HG03442 (cell line): ENCODE measurements around the gene HAP1.
"Not testable (repeated sequence)": the region's sequence is repeated elsewhere in the genome, so short reads cannot be mapped to it uniquely, and the experiment has no call there.

ENCODE experiments used
- ATAC-seq: cut with Tn5 transposase; IDR thresholded peaks from one replicate; pipeline ENCODE4 v1.9.1; 2021; ENCODE audit warnings: mild to moderate bottlenecking, moderate library complexity; ENCODE audit not compliant: unreplicated experiment

Gene HAP1, protein sequence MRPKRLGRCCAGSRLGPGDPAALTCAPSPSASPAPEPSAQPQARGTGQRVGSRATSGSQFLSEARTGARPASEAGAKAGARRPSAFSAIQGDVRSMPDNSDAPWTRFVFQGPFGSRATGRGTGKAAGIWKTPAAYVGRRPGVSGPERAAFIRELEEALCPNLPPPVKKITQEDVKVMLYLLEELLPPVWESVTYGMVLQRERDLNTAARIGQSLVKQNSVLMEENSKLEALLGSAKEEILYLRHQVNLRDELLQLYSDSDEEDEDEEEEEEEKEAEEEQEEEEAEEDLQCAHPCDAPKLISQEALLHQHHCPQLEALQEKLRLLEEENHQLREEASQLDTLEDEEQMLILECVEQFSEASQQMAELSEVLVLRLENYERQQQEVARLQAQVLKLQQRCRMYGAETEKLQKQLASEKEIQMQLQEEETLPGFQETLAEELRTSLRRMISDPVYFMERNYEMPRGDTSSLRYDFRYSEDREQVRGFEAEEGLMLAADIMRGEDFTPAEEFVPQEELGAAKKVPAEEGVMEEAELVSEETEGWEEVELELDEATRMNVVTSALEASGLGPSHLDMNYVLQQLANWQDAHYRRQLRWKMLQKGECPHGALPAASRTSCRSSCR

DNA sequence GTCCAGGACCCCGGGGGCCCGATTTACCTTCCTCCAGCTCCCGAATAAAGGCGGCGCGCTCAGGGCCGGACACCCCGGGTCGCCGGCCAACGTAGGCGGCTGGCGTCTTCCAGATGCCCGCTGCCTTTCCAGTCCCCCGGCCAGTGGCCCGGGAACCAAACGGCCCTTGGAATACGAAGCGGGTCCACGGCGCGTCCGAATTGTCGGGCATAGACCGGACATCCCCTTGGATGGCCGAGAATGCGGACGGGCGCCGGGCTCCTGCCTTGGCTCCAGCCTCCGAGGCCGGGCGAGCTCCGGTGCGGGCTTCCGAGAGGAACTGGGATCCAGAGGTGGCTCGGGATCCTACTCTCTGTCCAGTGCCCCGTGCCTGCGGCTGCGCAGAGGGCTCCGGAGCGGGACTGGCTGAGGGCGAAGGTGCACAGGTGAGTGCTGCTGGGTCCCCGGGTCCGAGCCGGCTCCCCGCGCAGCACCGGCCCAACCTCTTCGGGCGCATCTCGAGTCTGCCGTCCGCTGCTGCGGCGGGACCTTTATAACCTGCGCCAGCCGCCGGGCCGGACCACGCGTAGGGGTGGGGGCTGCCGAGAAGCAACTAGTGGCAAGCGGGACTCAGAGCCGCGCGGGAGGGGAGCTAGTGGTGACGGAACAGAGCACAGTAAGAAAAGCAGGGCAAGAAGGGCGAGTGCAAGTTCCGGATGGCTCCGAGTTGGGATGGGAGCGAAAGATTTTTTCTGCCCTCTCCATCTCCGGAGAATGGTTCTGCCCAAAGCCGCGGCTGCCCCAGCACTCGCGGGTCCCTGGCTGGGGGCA is at the start of gene HAP1:
Gene HAP1 (minus strand): TSS at position 505 of the 810 bp plus-strand sequence. CDS start 9 bp downstream, at position 496.
- no peak for ATAC-seq

DNA sequence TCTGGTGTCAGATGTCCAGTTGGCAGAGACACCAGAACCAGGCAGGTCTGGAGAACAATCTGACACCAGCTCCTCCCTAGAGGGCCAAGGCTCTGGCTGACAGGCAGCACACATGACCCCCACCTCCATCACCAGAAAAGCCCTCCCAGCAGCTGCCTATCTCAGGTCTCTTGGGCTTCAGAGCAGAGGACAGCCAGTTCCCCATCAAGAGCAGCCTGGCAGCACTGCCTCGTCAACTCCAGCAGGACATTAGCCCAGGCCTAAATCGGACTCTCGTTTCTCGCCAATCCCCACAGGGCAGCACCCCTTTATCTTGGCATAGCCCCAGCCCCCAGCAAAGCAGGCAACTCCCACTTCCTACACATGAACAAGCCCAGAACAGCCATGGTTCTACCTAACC is 47.7 kb upstream of the HAP1 start:
- ATAC-seq = no peak

DNA sequence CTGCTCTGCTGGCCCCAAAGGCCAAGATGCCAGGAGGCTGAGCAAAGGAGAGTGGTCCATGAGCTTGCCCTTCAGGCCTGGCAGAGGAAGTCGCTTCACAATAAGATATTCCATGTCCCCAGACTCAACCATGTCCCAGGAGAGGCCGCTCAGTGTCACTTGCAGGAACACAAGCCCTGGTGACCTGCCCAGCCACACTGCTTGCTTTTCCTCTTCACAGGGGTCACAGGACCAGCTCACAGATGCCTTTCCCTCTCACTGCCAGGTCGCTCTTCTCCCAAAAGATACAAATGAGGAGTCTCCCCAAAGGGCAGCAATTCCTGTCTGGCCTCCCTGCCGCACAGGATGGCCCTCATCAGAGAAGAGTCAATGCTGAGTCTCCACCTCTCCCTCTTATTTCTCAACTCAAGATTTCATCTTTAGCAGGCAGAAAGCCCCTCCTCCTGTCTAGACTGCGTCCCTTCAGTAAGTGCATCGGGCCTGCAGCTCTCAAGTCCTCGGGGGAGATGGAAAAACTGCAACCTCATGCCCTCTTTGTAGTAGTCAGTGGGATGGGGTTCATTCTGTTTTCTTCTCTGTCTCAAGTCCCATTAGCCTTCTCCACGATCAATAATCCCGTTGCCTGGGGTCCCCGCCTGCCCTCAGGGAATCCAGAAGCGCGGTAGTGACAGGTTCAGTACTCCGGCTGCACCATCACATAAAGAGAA is 47.1 kb upstream of the HAP1 start:
- ATAC-seq = no peak

DNA sequence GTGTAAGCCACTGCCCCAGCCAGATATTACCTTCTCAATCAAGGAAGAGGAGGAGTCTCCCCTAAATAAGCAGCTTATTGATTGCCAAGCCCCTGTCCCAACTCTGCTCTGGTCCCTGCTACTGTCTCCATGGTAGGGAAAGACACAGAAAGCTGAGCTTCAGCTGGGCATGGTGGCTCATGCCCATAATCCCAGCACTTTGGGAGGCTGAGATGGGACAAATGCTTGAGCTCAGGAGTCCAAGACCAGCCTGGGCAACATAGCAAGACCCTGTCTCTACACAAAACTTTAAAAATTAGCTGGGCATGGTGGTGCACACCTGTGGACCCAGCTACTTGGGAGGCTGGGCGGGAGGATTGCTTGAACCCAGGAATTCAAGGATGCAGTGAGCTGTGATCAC is 45.5 kb upstream of the HAP1 start:
- ATAC-seq = no peak

DNA sequence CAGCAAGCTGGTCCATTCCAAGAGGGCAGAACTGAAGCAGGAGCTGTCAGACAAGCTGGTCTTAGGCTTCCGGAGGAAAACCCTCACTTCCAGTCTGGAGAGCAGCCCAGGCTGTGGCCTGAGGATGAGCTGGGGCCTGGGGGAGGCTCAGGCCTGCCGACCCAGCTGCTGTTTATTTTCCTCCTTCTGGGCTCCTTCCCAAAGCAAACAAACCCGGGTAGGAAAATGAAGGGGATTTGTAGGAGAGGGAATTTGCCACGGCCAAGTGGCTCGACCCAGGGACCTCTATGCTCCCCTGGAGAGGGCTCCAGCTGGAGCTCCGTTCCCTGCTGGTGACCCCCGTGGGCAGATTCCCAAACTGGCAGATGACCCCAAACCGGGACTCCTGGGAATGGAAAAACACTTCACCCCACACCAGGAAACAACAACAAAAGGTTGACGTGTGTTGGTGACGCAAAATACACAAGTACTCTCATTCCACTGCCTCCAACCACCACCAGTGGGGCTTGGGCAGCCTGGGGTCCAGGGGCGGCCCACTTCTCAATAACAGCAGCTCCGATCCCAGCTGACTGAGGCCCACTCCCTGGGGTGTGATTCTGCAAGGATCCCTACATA is 43.2 kb upstream of the HAP1 start:
- ATAC-seq = no peak

DNA sequence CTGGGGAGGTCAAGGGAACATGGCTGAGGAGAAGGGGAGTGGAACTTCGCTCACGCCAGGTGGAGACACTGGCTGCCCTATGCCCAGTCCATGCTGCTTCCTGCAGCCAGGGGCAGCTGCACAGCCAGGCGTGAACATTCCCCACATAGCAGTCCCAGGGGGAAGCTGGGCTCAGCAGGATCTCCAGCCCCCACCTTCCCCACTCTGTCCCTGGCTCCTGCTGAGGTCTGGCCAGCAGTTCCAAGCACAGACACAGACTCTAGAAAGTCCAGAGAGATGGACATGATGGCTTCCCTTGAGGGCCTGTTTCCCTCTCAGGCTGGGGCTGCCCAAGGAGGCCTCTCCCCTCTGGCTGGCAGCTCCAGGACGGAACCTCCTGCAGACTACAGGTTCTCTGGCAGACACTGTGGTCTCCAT is 42.7 kb upstream of the HAP1 start:
- no peak for ATAC-seq

DNA sequence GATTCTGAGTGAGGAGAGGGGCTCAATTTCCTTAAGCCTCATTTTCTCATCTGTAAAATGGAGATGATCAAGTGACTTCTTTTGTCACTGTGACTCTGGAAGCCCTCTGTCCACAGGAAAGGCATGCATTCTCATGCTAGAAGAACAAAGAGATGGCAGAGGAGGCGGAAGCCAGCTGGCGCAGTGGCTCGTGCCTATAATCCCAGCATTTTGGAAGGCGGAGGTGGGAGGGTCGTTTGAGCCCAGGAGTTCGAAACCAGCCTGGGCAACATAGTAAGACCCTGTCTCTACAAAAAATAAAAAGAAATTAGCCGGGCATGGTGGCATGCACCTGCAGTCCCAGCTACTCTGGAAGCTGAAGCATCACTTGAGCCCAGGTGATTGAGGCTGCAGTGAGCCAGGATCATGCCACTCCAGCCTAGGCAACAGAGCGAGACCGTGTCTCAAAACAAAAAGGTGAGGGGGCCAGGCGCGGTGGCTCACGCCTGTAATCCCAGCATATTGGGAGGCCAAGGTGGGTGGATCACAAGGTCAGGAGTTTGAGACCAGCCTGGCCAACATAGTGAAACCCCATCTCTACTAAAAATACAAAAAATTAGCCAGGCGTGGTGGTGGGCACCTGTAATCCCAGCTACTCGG is 41.9 kb upstream of the HAP1 start:
- ATAC-seq = not testable (repeated sequence)

DNA sequence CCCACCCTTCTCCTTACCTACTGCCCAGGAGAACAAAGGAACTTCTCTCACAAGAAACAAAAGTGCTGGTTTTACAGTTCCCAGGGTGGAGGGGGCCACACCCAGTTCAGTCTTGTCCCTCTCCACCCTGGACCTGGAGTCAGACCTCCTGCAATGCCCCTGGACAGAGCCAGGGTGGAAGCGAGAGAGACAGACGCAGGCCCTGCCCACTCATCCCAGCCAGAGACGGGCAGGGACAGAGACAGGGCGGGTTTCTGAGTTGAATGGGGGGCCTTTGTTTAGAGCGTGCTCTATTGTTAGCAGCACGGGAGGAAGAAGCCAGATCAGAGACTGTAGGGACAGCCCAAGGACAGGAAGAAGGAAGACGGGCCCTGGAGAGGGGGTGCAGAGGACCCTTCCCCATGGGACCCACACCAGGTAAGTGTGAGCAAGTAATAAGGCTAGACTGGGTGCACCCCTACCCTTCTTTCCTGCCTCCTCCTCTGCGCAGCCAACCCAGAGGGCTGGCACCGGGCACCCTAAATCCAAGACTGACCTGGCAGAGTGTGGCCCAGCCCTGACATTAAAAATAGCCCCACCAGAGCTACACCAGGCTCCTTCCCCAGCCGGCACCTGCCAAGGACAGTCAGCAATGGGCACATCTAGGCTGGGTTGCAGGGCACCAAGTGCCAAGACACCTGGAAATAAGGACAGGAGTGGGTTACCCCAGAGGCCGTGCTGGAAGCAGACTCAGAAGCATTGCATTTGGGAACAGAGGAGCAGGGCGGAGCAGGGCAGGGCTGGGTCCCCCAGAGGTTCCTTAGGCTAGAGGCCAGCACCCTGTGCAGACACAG is 41.2 kb upstream of the HAP1 start:
- ATAC-seq = no peak

DNA sequence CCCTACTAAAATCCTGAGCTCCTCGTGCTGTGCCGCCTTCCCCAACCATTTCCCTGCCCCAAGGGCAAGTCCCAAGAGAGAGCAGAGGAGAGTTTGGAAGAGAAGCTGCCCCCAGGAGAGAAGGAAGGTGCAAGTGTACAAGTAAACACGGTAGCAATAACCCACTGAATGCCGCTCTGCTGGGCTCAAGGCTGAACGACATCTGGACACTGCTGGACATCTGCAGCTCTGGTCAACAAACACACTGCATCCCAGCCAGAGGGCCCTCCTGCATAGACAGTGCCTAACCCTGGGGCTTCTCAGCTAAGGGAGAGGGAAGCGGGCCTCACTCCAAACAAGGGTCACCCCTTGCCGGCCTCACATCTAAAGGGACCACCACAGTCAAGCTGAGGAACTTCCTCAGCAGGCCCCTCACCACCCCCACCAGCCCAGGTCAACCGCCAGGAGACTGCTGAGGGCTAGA is 39.3 kb upstream of the HAP1 start:
- no peak for ATAC-seq

DNA sequence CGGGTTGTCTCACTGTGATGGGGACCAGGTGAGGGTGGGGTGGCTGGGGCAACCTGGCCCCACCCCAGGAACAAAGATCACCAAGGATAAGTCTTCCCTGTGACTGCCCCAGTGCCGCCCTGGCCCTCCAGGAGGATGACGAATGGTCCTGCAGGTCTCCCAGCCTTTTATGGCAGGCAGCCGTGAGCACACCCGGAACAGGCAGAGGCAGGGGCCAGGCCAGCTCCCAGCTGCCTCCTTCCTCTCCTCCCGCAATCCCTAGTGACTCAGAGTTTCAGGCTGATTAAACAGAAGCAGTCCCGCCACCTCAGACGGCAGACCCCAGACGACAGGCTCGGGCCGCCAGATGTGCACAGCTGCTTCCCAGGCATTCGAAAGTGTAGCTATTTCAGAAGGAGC is 38.7 kb upstream of the HAP1 start:
- ATAC-seq = no peak

DNA sequence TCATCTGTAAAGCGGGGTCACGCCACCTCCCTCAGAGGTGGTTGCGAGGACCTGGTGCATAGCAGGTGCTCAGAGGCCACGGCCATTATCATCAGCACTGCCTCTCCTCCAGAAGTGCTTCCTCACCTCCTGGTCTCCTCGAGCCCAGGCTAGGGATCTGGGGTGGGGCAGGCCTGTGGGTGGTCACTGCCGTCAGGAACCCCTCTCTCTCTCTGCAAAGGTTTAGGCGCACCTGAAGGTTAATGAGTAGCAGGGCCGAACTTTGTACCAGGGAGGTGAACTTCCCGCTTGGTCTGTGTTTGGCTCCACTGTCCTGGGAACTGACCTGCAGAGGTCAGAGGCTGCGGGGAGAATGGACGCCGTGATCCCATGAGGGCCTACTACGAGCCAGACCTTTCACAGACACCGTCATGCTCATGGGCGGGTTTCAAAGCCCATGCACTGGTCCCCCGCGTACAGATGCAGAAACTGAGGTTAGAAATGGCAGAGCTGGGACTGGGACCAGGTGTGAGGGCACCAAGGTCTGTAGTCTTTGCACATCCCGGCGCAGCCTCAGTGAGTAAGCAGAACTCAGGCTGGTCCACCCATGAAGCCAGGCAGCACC is 38.2 kb upstream of the HAP1 start:
- ATAC-seq = no peak

DNA sequence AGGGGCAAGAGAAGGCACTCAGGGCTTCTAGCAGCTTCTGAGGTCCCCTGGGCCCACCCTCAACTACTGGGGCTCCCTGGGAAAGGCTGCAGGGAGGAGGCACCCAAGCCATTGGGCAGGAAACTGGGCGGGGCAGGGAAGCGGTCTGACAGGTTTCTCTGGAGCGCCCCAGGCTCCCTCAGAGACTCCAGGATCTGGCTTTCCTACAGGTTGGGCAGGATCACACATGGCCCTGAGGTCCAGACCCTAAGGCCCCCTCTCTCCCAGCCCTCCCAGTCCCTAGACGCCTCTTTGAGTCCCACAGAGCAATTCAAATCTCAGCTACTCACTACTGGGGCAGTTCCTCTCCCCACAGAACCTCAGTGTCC is 37.8 kb upstream of the HAP1 start:
- no peak for ATAC-seq

DNA sequence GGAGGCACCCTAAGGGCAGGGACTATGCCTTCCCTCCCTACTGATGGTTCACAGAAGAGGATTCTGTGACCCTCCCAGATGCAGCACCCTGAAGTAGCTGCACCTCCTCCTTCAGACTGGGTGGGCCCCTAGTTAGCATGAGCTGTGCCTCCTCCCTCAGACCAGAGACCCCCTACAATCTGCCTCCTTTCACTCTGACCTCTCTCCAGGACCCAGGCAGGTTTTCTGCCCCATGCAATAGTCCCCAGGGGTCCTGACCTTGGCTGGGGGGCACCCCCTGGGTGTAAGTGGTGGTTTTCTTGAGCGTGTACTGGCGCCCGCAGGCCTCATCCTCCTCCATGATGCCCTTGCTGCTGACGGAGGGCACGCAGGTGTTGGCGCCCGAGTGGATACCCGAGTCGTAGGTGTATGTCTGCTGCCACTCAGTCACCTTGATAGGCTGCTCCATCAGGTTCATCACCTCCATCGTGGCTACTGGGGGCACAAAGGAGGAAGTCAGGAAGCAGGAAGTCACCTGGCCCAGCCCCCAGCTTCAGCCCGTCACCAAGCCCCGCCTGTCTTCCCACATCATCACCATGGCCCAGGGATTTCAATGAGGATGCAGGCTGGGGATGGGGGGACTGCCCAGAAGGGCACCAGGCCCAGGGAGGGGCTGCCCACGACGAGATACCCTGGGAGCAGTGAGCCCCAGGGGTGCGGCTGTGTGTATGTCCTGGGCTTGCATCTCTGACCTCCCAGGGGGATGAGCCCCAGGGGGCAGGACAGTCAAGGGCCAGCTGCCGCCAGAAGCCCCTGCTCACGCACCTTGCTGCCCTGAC is 37.2 kb upstream of the HAP1 start:
- no peak for ATAC-seq

DNA sequence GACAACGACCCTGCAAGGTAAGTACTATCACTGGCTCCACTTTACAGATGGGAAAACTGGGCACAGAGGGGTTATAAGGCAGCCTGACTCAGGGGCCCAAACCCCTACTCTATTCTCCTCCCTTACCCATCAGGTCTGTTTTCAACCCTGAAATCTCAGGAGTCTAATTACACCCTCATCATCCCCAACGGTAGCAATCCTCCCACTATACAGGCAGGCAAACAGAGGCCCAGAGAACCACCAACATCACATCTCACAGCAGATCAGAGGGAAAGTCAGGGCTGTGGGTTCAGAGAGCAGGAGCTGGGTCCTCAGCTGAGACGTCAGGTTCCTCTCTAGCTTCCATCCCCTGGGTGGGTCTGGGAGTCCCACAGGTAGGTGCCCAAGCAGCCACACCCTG is 35.5 kb upstream of the HAP1 start:
- ATAC-seq = no peak

DNA sequence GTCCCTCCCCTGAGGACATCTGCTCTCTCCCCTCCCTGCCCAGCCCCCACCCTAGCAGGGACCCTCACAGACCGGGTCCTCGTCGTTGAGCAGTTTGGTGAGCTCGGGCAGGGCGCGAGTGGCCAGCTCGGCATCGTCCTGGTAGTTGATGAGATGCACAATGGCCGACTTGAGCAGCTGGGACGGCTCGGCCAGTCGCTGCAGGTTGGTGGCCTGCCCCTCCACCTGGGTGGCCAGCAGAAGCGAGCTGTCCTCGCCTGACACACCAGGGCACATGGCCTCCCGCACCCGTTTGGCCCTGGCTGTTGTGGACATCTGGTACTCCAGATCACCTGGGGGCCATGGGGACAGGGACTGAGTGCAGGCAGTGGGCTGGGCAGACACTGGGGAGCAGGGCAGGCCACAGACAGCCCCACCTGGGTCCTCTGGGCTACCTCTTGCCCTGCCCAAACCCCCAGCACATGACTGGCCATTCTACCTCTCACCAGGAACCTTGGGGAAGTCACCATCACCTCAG is 35.0 kb upstream of the HAP1 start:
- no peak for ATAC-seq

DNA sequence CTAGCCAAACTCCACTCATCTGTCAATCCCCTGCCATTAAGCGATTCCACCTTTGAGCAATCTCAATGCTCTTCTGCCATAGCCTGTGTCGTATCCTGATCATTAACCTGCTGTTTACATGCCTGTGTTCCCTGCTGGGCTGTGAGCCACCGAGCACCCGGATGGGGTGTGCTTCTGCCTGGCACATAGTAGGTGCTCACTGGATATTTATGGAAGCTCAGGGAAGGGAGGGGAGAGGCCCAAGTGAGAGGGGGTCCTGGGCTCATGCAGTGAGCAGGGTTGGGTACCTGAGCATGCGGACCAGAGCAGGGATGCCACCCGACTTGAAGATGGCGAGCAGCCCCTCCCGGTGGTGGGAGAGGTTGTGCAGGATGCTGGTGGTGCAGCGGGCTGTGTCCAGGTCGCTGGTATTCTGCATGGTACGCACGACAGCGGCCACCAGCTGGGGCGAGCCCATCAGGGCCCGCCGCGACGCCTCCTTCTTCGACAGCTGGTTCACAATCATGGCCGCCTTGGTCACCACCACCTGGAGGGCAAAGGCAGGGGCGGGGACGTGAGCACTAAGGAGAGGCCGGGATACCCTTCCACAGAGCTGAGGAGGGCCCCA is 34.3 kb upstream of the HAP1 start:
- ATAC-seq = no peak

DNA sequence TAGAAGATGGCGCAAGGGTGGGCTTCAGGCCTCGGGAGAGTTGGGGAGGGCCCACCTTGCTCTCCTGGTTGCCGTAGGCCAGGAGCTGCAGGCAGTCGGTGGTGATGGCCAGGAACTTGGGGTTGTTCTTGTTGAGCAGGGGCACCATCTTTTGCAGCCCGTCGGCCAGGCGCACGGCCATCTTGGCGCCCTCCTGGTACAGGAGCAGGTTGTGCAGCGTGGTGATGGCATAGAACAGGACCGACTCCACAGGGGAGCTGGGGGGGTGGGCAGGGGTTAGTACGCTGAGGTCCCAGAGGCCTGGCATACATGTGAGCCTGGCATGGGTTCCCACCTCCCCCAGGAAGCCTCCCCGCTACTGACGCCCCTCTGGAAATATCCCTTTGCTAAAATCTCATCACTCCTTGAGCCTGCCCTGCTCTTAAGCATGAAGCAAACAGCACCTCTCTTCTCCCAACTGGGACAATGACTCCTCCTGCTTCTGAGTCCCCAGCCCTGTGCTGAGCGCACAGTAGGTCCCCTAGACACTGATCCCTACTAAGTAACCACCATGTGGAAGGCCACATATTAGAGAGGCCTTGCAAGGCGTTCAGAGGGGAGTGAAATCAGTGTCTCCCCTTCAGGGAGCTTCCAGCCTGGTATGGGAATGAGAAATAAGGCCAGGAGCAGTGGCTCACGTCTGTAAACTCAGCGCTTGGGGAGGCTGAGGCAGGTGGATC is 33.0 kb upstream of the HAP1 start:
- ATAC-seq = no peak
